Nasal cavity respiratory epithelium epithelial cell of viscerocranial mucosa (primary cell): ENCODE data around the gene VPS26A. TPM values are rescaled to one million over a fixed set of nuclear protein-coding genes. Genes with fewer than 3 reads are reported as not detected.

Source experiments
- total RNA-seq: library from RNA; depleted of rRNA; stranded (reverse); fragments of >200 nt; gene quantifications from 2 replicates; pipeline ENCODE4 v1.2.3, GENCODE V29; 2014

The VPS26A gene
- total RNA-seq: 59.1 and 79.2 TPM in 2 replicates

DNA sequence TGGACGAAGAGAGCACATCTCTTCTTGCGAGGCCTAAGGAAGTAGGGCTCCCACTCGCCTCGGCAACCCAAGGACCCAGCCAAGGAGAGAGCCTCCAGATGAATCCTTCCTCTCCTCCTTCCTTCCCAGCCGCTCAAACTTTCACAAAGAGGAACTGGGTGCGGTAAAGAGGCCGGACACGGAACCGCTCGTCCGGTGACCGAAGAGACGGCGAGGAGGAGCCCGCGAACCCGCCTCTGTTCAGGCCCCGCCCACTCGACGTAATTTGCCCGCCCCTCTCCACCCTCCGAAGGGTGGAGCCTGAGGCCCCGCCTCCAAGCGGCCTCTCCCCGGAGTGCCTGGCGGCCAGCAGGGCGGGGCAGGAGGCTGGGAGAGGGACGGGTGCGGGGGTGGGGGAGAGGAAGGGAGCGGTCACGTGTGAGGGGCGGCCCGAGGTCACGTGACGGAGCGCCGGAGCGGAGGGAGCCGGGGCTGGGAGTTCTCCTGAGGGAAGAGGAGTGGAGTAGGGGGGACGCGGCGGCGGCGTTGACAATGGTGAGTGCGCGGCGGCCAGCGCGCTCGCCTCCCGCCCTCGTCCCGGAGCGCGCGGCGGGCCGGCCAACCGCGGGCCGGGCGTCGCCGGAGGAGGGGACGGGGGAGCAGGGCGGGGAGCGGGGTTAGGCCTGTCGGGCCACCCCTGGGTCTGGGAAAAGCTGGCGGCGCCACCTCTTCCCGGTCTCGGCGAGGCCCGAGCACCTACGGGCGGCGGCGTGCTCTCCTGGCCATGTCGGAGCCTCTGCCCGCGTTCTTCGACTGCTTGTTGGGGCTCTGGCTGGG is at the start of gene VPS26A:
Gene VPS26A, plus strand, starts transcription at position 432 of the 816 bp plus-strand sequence. Its CDS starts 100 bp downstream, at position 532.

DNA sequence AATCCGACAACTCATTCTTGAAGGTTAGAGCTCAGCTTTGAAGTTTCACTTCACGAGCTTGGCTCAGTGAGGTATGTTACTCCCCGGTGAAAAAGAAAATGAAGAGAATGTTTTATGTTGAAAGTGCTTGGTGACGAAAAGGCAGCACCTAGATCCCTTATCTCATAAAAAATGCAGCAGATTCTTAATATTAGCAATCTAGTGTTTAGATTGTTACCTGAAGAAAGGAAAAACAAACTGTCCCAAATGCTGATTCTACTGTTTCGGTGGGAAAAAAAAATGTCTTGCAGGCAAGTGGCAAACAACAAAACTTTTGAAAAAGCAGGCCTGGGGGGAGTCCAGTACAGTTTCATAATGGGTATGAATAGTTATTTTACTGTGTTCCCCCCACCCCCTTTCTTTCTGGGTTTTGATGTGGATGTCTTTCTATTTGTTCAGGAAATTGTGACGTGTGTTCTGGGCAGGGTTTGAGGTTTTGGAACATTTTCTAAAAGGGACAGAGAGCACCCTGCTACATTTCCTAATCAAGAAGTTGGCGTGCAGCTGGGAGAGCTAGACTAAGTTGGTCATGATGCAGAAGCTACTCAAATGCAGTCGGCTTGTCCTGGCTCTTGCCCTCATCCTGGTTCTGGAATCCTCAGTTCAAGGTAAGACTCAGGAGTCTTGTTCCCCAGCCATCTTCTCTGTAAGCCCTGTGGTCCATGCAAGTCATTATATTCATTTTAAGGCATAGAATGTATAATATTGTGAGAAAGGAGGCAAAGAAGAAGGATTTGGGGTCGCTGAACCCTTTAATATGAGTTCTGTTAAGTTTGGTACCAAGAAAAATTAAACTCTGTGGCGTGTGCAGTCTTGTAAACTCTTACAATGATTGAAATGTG is 36.1 kb upstream of the VPS26A start, which contains the start of gene SRGN:
Gene SRGN, plus strand, starts transcription at position 514 of the 881 bp plus-strand sequence. Its CDS starts 55 bp downstream, at position 569.

DNA sequence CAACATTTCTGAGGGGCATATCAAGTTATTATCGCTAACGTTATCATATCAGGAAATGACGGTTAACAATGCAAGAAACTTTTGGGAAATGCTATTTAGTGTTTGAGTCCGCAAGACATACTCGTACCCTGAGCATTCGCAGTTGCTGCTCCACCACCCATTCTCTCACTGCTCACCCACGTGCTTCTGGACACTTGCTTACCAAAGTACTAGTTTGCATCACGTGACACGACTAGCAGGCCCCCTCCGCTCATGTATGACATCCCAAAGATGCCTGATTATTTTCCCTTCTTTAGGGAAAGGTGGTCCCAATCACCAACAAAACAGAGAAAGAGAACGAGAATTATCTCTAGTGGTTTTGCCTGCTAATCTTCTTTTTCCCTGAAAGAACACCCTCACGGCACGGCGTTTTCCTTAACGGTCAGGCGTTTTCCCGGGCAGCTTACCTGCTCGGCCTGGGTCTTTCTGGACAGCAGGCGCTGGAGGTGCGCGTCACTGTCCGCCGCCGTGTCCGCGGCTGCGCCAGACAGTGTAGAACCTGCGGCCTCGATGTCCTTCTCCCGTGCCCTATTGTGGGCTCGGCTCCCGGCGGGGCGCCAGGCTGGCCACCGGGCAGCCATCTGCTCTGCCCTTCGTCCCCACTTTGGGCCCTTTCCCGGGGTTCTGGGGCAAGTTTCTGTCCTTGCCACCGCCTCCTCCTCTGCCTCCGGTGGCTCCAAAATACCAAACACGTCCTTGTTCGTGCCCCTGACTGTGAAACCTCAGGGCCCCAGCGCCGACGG is 56.0 kb downstream of the VPS26A start, which contains the start of gene SUPV3L1:
Gene SUPV3L1, plus strand, starts transcription at position 492 of the 782 bp plus-strand sequence. Its CDS starts 58 bp downstream, at position 550.

DNA sequence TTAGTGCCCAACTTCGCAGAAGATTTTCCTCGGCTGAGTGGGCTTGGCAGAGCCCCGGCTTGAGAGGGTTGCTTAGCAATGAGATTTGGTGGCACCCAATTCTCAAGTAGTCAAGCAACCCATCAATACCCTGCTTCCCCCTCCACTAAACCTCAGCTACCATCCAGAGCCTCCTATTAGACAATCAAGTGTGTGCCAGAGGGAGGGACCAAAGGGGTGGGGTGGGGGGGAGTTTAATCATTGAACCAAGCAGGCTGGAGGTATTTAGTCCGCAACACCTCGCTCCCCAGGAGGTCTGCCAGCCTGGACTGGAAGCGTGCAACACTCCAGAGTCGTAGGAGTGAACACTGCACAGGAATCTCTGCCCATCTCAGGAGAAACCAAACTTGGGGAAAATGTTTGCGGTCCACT is 96.1 kb downstream of the VPS26A start, which contains the start of gene HKDC1:
Gene HKDC1, plus strand, starts transcription at position 292 of the 411 bp plus-strand sequence. Its CDS starts 104 bp downstream, at position 396.

Other genes starting within 250 kb of the VPS26A start
- 51.3 and 67.0 TPM in 2 replicates for gene DDX50, start 222.9 kb upstream of the VPS26A start, total RNA-seq
- gene DDX21, start 168.0 kb upstream of the VPS26A start, total RNA-seq: 215 and 244 TPM in 2 replicates
- 15.7 and 34.8 TPM in 2 replicates for gene KIFBP, start 135.4 kb upstream of the VPS26A start, total RNA-seq
- 0.93 and 1.7 TPM in 2 replicates for gene SRGN, start 36.1 kb upstream of the VPS26A start, total RNA-seq
- 61.9 and 63.8 TPM in 2 replicates for gene SUPV3L1, start 56.1 kb downstream of the VPS26A start, total RNA-seq
- 2.4 and 14.7 TPM in 2 replicates for gene HKDC1, start 96.2 kb downstream of the VPS26A start, total RNA-seq
- gene HK1, start 154.3 kb downstream of the VPS26A start, total RNA-seq: 125 and 333 TPM in 2 replicates